Prostate gland (tissue), 2 donors: ENCODE results near the gene OOSP3.

Source experiments
- CTCF ChIP-seq, 4 experiments: fragments of 200-600 bp in 2 of 4; fragments of 450-650 bp in 2 of 4; sonication (generic) in 2 of 4; IDR thresholded peaks; 1 replicate in 3 of 4; 2 replicates in 1 of 4; pipeline ENCODE4 v1.5.1; 2016 to 2019; ENCODE audit warnings: antibody characterized with exemption in 4 of 4, mild to moderate bottlenecking in 2 of 4, moderate library complexity in 2 of 4
- POLR2AphosphoS5 ChIP-seq: sonication (generic); formaldehyde crosslinking; IDR thresholded peaks from one replicate; pipeline ENCODE4 v1.6.1; 2017; ENCODE audit warnings: antibody characterized with exemption

GRCh38 chr11:59898650-59899049 is 20.1 kb downstream of the OOSP3 start:
- TF ChIP-seq POLR2AphosphoS5 (no peak), CTCF (IDR thresholded peaks at IDR 0.05) (no peak)
